NOMO-1 treated with dmso at 0.1 percent for 144 hours (cell line): ENCODE results near the gene CCL20.
A peak's percentile ranks its signal among the peaks of the same experiment; 100 is the strongest.
"Not testable (repeated sequence)": the region's sequence is repeated elsewhere in the genome, so short reads cannot be mapped to it uniquely, and the experiment has no call there.

Source experiments
- DNase-seq: peaks from one replicate; lab custom pipeline; 2025; ENCODE audit not compliant: unreplicated experiment; lab: John Stamatoyannopoulos, UW

The CCL20 gene

DNA sequence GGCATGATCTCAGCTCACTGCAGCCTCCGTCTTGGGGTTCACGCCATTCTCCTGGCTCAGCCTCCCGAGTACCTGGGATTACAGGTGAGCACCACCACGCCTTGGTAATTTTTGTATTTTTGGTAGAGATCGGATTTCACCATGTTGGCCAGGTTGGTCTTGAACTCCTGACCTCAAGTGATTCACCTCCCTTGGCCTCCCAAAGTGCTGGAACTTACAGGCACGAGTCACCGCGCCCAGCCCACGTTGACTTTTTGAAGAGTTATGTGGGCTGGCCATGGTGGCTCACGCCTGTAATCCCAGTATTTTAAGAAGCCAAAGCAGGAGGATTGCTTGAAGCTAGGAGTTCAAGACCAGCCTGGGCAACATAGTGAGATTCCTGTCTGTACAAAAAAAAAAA, 20.8 kb downstream of the CCL20 start:
- DNase-seq = no peak

DNA sequence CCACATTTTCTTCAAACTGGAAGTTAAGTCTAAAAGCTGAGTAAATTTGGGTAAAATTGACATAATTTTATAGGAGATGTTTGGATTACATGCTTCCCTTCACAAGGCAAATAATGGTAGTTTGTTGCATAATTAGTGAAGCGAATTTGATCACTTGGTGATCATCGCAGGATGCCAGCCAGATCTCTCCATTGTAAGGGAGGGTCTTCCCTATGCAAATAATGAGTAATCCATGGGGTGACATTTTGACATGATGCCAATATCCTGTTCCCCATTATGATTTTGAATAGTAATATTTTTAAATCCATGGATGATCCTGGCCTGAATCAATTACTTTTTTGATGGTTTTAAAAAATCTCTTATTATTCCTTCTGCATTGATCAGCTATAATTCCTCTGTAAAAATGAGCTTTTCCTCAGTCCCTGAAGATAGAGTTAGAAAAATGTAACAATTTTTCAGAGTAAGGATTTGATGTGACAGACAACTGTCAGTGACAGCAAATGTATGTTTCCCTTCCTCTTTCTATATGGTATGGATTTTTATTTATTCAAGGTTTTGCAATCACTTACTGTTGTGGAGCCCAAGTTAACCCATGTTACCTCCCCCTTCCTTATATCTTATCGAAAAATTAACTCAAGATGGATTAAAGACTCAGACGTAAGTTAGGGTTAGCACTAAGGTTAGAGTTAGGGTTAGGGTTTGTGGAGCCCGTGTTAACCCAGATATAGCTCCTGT, 21.4 kb downstream of the CCL20 start:
- peak; percentile 8 for DNase-seq

DNA sequence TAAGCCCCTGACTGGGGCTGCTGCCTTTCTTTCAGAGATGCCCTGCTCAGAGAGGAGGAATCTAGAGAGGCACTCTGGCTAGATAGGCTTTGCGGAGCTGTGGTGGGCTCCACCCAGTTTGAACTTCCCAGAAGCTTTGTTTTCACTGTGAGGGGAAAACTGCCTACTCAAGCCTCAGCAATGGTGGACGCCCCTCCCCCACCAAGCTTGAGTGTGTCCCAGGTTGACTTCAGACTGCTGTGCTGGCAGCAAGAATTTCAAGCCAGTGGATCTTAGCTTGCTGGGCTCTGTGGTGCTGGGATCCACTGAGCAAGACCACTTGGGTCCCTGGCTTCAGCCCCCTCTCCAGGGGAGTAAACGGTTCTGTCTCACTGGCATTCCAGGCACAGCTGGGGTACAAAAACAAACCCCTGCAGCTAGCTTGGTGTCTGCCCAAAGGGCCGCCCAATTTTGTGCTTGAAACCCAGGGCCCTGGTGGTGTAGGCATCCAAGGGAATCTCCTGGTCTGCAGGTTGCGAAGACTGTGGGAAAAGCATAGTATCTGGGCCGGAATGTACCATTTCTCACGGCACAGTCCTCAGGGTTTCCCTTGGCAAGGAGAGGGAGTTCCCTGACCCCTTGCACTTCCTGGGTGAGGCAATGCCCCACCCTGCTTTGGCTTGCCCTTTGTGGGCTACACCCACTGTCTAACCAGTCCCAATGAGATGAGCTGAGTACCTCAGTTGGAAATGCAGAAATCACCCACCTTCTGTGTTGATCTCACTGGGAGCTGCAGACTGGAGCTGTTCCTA, 25.9 kb downstream of the CCL20 start:
- DNase-seq = not testable (repeated sequence)

DNA sequence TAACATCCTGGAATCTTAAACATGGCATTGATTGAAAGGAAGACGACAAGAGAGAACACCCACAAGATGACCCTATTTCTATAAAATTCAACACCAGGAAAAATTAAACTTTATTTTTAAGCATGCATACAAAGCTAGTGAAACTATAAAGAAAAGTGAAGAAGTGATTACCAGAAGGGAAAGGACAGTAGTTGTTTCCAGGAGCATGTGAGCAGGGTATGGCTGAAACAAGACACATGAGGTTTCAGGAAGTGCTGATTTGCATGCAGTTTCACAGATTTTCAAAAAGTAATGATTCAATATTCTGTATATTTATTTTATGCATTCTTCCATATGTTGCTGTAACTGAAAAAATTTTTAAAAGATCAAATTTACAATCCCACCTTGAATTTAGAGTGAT, 33.2 kb downstream of the CCL20 start:
- no peak for DNase-seq

DNA sequence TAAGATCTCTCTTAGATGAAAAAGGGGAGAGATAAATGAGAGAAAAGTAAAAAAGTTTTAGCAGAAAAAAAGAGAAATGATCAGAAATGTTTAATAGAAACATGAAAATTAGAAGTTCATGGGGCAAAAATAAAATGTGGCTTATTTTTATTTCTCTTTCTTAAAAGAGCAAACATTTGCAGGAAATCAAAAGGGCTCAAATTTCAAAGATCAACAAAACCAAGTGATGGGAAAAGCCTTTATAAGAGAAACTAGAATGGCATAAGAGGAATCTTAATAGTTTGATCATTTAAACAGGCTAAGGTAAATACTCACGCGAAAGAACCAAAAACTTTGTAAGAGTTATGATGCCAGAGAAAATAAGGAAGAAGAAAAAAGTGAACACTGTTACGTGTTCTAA, 34.5 kb downstream of the CCL20 start:
- no peak for DNase-seq

DNA sequence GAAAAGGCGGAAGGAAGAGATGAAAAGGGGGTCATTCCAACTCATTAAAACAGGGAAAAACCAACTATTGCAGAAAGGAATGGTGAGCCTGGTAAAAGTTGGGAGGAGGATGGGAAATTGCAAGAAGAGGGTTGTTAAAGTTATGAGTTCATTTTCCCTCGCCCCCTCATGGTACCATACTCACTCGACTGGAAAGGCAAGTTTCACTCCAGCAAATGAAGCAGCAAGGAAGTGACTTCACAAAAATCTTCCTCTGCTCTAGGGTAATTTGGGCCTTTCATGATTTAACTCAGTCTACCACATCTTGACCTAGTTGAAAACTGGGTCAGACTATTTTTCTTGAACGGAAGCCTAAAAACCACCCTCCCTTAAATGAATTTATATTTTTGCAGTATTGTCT, 34.9 kb downstream of the CCL20 start:
- no peak for DNase-seq

DNA sequence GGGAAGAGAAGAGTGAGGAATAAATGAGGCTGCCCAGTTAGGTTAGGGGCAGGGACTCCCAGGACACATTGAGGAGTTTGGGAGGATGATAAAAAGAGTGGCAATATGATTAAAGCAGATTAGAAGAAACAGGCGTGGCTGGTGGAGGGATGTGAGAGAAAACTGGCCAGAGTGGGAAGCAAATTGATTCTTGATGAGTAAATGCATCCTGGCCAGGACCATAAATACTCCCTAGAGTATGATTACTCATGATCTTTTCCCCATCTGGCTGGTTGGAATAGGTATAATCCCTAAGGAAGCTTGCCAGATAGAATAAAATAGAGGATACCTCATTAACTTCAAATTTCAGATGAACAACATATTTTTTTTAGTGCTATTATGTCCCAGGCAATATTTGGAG, 36.3 kb downstream of the CCL20 start:
- no peak for DNase-seq

DNA sequence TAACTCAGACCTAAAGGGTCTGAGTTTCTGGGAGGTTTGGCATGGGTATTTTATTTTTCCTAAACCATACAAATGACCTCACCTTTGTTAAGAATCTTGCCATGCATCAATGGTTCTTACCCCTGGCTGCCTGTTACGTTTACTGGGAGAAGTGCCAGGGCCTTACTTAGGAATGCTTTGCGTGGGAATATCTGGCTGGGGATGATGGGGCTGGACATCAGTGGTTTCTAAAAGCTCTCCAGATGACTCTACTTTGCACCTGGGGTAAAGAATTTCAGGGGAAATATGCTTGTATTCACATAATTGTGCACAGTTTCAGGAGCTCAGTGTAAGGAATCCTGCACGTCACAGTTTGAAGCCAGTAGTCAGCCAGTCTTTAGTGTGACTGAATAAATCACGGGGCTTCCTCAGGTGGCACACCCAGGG, 39.6 kb downstream of the CCL20 start:
- DNase-seq = no peak

DNA sequence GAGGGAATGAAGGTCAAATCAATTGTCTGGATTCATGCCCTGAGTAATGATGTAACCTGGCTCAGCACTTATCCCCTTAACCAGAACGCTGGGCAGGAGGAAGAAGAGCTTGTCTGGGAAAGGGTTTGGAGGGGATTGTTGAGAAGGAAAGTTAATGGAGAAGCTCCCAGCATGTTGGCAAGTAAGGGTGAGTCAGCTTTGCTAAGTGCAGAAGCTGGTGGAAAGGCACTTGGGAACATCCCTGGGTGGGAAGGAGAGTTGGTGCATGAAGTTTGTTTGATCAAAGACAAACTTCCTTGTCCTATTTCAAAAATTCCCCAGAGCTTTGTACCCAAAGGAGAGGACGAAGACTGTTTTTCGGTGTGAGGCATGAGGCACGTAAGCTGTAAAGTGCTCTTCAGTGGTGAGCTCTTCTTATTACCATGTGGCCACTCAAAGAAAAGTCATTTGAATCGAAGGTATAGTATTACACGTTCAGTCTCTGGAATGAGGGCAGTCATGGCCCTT, 40.2 kb downstream of the CCL20 start:
- no peak for DNase-seq

DNA sequence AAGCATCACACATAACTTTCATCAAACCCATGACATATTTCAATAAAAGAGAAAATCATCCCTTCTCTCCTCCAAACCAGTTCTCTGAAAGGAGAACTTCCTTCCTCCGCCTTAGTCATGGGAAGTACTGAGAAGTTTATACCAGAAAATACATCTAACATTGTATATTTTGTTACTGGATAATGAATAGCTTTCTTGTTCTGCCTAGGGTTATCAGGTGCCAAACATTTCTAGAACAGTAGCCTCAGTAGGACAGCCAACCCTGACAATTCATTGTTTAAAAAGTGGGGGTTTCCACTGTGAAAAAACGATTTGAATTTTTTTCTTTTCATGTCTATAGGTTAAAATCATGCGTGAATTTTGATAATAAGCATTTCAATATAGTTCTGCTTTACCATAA, 41.8 kb downstream of the CCL20 start:
- no peak for DNase-seq

DNA sequence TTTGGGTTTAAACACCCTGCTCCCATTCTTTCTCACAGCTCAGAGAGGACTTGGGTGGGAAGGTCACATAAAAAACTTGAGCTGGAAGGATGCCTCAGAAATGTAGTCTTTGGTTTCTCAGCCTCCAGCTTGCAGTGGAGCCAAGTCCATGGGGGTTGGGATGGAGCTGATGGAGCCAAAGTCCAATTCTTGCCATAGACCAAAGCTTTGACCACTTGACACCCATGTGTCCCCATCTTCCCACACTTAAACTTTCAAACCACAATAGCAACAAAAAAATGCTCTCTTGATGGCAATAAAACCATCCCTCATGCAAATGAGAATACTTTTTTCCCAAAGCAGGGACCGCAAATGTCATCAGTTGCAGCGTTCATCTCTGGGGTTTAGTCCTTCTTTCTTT, 43.1 kb downstream of the CCL20 start:
- no peak for DNase-seq

DNA sequence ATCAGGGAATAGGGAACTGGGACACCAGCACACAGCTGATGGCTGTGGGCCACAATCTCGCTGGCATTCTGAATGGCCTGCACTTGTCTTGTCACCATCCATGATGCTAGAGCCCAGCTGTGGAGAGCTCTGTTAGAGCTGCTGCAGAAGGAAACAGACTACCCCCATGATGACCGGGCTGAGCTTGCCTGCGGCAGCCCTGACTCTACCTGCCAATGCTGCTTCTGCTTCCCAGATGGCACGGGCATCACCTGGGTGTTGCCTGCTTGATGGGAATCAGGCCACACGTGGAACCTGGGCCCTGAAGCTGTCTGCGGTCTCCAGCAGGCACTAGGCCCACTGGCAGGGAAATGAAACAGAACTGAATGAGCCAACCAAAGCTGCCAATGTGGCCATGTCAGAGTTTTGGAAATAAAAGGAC, 46.6 kb downstream of the CCL20 start:
- no peak for DNase-seq

DNA sequence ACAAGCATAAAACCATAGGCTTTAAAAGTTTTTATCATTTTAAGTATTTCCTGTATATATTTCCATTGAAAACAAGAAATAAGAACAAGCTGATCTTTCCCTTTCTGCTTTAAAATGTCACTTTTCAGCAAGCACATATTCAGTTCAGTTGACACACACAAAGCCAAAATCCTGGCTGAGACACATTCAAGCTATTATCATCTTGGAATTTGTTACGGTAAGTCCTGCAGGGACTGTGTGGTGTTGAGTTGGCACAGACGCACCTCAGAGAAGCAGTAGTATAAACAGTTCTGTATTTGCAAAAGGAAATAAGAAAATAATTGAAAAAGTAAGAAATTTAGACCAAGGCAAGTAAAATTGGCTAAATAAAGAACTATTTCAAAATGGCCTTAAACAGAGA, 47.4 kb downstream of the CCL20 start:
- DNase-seq = no peak

DNA sequence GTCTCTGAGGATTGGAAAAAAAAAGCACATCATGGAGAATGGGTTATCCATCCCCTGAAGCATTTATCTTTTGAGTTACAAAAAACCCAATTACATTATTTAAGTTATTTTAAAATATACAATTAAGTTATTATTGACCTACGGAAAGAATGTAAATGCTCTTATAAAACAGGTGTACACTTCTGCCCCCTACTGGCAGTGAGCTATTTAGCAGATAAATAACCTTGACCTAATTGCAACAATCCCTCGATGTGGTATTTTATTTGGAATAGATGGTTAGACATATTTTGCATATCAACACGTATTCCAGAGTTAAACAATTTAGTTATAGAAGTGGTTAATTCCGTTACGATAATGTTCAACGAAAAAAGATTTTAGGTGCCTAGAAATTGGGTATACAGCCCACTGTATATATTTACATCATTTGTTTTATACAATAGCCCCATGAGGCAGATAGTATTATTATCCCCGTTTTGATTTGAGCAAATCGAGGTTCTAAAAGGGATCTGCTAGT, 48.6 kb downstream of the CCL20 start:
- DNase-seq = no peak

DNA sequence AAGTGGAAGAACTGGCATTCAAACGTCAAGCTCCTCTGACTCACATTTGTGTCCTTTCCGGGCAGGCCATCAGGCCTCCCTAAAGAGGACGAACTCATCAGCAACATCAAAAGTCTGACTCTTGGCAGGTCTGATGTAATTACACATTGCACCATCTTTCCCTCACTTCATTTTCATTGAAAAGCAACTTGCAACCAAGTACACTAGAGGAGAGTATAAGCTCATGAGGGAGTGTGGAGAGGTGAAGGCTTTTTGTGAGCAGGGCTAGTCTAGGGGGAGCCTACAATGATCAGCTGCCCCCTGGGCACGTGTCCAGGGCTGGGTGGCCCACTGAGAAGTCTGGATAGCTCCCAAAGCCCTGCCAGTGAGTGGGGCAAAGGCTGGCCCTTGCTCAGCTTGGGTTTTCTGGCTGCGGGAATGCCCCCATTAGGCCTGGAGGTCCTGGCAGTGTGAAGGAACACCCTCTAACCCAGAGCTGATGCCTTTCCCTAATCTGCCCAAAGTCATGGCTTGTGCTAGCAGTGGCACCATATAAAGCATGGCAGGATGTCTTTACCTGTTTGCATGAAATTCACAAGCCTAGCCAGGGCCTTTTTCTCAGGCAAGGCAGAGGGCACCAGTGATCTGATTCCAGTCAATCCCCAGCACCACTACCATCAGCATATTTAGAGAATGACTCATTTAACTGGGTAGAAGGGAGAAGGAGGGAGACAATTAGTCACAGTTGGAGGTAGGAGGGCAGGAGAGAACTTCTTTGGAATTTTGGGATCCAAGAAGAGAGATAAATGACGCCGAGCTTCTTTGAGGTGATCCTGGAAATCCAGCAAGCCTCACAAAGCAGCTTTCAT, 49.3 kb downstream of the CCL20 start:
- DNase-seq = no peak

DNA sequence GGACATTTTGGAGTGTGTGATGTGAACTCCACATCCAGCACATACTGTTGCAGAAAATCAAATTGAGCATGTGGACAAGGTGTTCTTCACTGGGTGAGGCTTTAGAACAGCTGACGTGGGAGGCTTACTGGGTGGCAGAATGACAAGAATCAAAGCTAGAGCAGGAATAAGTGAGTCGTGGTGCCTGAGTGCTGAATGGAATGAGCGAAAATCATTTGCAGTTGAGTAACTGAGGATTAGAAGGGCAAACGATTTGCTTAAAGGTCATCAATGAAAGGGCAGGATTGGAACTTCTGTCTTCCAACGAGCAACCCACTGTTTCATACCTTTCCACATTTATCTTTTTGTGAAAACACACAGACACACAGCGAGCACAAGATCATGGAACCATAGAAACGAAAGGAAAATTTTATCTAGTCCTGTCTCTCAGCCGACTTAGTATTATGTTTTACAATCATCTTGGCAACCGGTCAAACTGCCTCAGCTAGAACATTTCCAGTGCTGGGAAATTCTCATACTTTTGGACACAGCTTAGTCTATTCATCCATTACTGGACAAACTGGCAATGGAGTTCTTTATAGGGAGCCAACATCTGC, 50.6 kb downstream of the CCL20 start:
- DNase-seq = no peak

DNA sequence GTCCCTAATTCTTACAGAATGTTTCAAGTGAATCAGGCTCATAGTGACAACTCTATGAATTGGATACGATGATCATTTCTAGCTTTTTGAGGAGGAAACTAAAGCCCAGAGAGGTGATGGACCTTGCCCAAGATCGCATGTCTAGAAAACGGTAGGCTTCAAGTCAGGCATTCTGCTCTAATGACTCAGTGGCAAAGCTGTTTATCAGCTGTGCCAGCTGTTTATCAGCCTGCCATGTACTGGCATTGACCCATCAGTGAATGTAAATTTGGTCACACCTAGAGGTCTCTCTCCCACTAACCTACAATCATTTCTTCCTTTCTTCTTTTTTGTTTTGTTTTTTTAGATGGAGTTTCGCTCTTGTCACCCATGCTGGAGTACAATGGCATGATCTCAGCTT, 51.6 kb downstream of the CCL20 start:
- DNase-seq = no peak
